Astrocyte (in vitro differentiated cells and primary cell): Measurements from ENCODE around the gene TTC7B. TPM values are rescaled to one million over a fixed set of nuclear protein-coding genes. Genes with fewer than 3 reads are reported as not detected.
"Not testable (repeated sequence)": the region's sequence is repeated elsewhere in the genome, so short reads cannot be mapped to it uniquely, and the experiment has no call there.

ENCODE experiments used
- DNase-seq: peaks from one replicate; pipeline ENCODE4 v3.0.0-alpha.2; 2010; ENCODE audit warnings: low read depth
- FAIRE-seq: peaks from 2 replicates; lab custom pipeline; 2011; peaks lifted over from hg19 to GRCh38; lab: Jason Lieb, UNC
- H2AFZ ChIP-seq: 2 replicates; pipeline ENCODE4 v1.6.0; 2012; ENCODE audit warnings: low read depth, low read length, inconsistent platforms
- H3K27ac ChIP-seq: 2 replicates; pipeline ENCODE4 v1.5.1; 2011; ENCODE audit warnings: low read depth, low read length, inconsistent platforms
- H3K27me3 ChIP-seq: 2 replicates; pipeline ENCODE4 v1.6.0; 2011; ENCODE audit warnings: low read length, inconsistent platforms; ENCODE audit not compliant: insufficient read depth
- H3K36me3 ChIP-seq: 2 replicates; pipeline ENCODE4 v1.5.1; 2011; ENCODE audit warnings: low read length, inconsistent platforms; ENCODE audit not compliant: insufficient read depth
- H3K4me1 ChIP-seq: 2 replicates; pipeline ENCODE4 v1.5.1; 2011; ENCODE audit warnings: low read length, inconsistent platforms; ENCODE audit not compliant: insufficient read depth
- H3K4me2 ChIP-seq: 2 replicates; pipeline ENCODE4 v1.6.0; 2012; ENCODE audit warnings: low read length, inconsistent platforms
- H3K4me3 ChIP-seq: 2 replicates; pipeline ENCODE4 v1.5.1; 2011; ENCODE audit warnings: low read depth, mild to moderate bottlenecking, low read length, inconsistent platforms; ENCODE audit not compliant: insufficient read depth
- H3K79me2 ChIP-seq: 2 replicates; pipeline ENCODE4 v1.6.0; 2012; ENCODE audit warnings: mild to moderate bottlenecking, low read length, inconsistent platforms; ENCODE audit not compliant: insufficient read depth
- H3K9ac ChIP-seq: 2 replicates; pipeline ENCODE4 v1.6.0; 2012; ENCODE audit warnings: mild to moderate bottlenecking, low read length, inconsistent platforms
- H3K9me3 ChIP-seq: 2 replicates; pipeline ENCODE4 v1.5.1; 2012; ENCODE audit warnings: low read depth, mild to moderate bottlenecking, low read length, inconsistent platforms; ENCODE audit not compliant: insufficient read depth
- H4K20me1 ChIP-seq: 2 replicates; pipeline ENCODE4 v1.6.0; 2012; ENCODE audit warnings: low read length, inconsistent platforms; ENCODE audit not compliant: insufficient read depth
- H3K27ac Mint-ChIP-seq: one replicate; pipeline ENCODE4 v1.8.0; 2021; ENCODE audit warnings: mild to moderate bottlenecking, mixed read lengths; ENCODE audit not compliant: unreplicated experiment
- H3K27me3 Mint-ChIP-seq: one replicate; pipeline ENCODE4 v1.8.0; 2021; ENCODE audit warnings: low read depth, mixed read lengths; ENCODE audit not compliant: unreplicated experiment
- H3K36me3 Mint-ChIP-seq: one replicate; pipeline ENCODE4 v1.8.0; 2021; ENCODE audit warnings: low read depth, mixed read lengths; ENCODE audit not compliant: unreplicated experiment
- H3K4me1 Mint-ChIP-seq: one replicate; pipeline ENCODE4 v1.8.0; 2021; ENCODE audit warnings: low read depth, mixed read lengths; ENCODE audit not compliant: unreplicated experiment
- H3K4me3 Mint-ChIP-seq: one replicate; pipeline ENCODE4 v1.8.0; 2021; ENCODE audit warnings: mild to moderate bottlenecking, moderate library complexity, mixed read lengths; ENCODE audit not compliant: unreplicated experiment
- H3K9me3 Mint-ChIP-seq: one replicate; pipeline ENCODE4 v1.8.0; 2021; ENCODE audit warnings: mild to moderate bottlenecking, mixed read lengths; ENCODE audit not compliant: unreplicated experiment
- CTCF ChIP-seq: IDR thresholded peaks from 2 replicates; pipeline ENCODE4 v1.5.1; 2011; ENCODE audit warnings: low read depth, mild to moderate bottlenecking, inconsistent platforms, low read length, moderate library complexity; ENCODE audit not compliant: insufficient read depth
- EZH2 ChIP-seq: IDR thresholded peaks from 2 replicates; pipeline ENCODE4 v1.6.1; 2012; ENCODE audit warnings: mild to moderate bottlenecking, low read length, inconsistent platforms; ENCODE audit not compliant: insufficient read depth
- total RNA-seq: library from RNA; stranded (reverse); gene quantifications from 2 replicates; pipeline ENCODE4 v1.2.1, GENCODE V29; 2021

Gene TTC7B
- total RNA-seq, 1 donor from 2014 or later, result 42.1 TPM

GRCh38 chr14:90828642-90829487, 12.6 kb upstream of the TTC7B start:
- H3K27ac Mint-ChIP-seq, result no peak overlapping the region
- peaks cover 19% of the 10 kb centered on the region for H3K27me3 Mint-ChIP-seq
- TF ChIP-seq EZH2, result no peak
- TF ChIP-seq CTCF, result no peak
- H3K4me1 Mint-ChIP-seq, result no peaks in the 10 kb centered on the region
- H3K9me3 Mint-ChIP-seq, result peaks cover 9% of the 10 kb centered on the region
- Histone ChIP-seq H3K27ac (no peak overlapping the region), H3K4me2 (peak overlapping the region; percentile 82), H3K9me3 (no peaks in the 10 kb centered on the region), H3K27me3 (peaks cover 3% of the 10 kb centered on the region), H3K4me1 (no peaks in the 10 kb centered on the region), H3K79me2 (no peaks in the 10 kb centered on the region), H3K4me3 (peak overlapping the region; percentile 35), H2AFZ (peak overlapping the region; percentile 81), H4K20me1 (no peaks in the 10 kb centered on the region), H3K36me3 (no peaks in the 10 kb centered on the region), H3K9ac (peak overlapping the region; percentile 56)
- no peaks in the 10 kb centered on the region for H3K36me3 Mint-ChIP-seq
- DNase-seq (no peak), FAIRE-seq (no peak)
- no peak overlapping the region for H3K4me3 Mint-ChIP-seq

- Mint-ChIP-seq H3K27ac (no peak overlapping the region), H3K4me3 (peak overlapping the region; percentile 68), H3K9me3 (peaks cover 15% of the 10 kb centered on the region), H3K36me3 (no peaks in the 10 kb centered on the region), H3K27me3 (peaks cover 19% of the 10 kb centered on the region), H3K4me1 (no peaks in the 10 kb centered on the region)
- Histone ChIP-seq H3K4me1 (no peaks in the 10 kb centered on the region), H3K27me3 (peaks cover 3% of the 10 kb centered on the region), H3K36me3 (no peaks in the 10 kb centered on the region), H3K9ac (peak overlapping the region; percentile 56), H3K79me2 (no peaks in the 10 kb centered on the region), H2AFZ (peak overlapping the region; percentile 84), H4K20me1 (no peaks in the 10 kb centered on the region), H3K9me3 (no peaks in the 10 kb centered on the region), H3K4me3 (peak overlapping the region; percentile 40), H3K4me2 (peak overlapping the region; percentile 82), H3K27ac (no peak overlapping the region)
- FAIRE-seq (no peak), DNase-seq (peak; percentile 68)
- no peak for TF ChIP-seq CTCF
- TF ChIP-seq EZH2, result no peak
Observed at GRCh38 chr14:90827919-90828610, 11.8 kb upstream of the TTC7B start.

- H3K4me3 Mint-ChIP-seq, H3K36me3 ChIP-seq, DNase-seq, H3K79me2 ChIP-seq, H3K4me2 ChIP-seq, FAIRE-seq, H3K27me3 Mint-ChIP-seq, H3K9ac ChIP-seq, H3K4me1 ChIP-seq, H2AFZ ChIP-seq, H3K4me3 ChIP-seq, H3K36me3 Mint-ChIP-seq, H3K9me3 ChIP-seq, H3K27ac ChIP-seq, H3K27me3 ChIP-seq, H3K27ac Mint-ChIP-seq, H4K20me1 ChIP-seq, H3K4me1 Mint-ChIP-seq: not testable (repeated sequence)
- H3K9me3 Mint-ChIP-seq, result peaks cover 16% of the 10 kb centered on the region
Observed at GRCh38 chr14:90823542-90823941, 7.3 kb upstream of the TTC7B start.
